Activated CD8-positive, alpha-beta memory T cell treated with anti-CD3 and anti-CD28 coated beads, Interleukin-2, amount 50 U/mL, for 24 hours (primary cell): ENCODE measurements around the gene ABCB6.
A peak's percentile ranks its signal among the peaks of the same experiment; 100 is the strongest.
"Not testable (repeated sequence)": the region's sequence is repeated elsewhere in the genome, so short reads cannot be mapped to it uniquely, and the experiment has no call there.

ENCODE experiments used
- DNase-seq: peaks from one replicate; pipeline ENCODE4 v3.0.0-alpha.2; 2020; ENCODE audit errors: extremely low read depth

Gene ABCB6

GRCh38 chr2:219213486-219214071 lies 5.2 kb downstream of the ABCB6 start:
- DNase-seq, result no peak

- no peak for DNase-seq
Measured at GRCh38 chr2:219213026-219213415, 5.7 kb downstream of the ABCB6 start.

- no peak for DNase-seq
Measured at GRCh38 chr2:219210886-219211362, 7.8 kb downstream of the ABCB6 start.

- no peak for DNase-seq
Measured at GRCh38 chr2:219210196-219210885, 8.4 kb downstream of the ABCB6 start.

- DNase-seq, result no peak
Measured at GRCh38 chr2:219209236-219210195, 9.2 kb downstream of the ABCB6 start.

GRCh38 chr2:219207884-219208740 lies 10.6 kb downstream of the ABCB6 start:
- DNase-seq, result no peak

- DNase-seq, result no peak
Measured at GRCh38 chr2:219207134-219207883, 11.4 kb downstream of the ABCB6 start.

GRCh38 chr2:219206328-219207133 lies 12.2 kb downstream of the ABCB6 start, which contains the start of gene ZFAND2B:
ZFAND2B (plus strand) TSS chr2:219206782; CDS start chr2:219206988, 206 bp downstream.
- DNase-seq, result peak; percentile 75

GRCh38 chr2:219205981-219206327 lies 12.8 kb downstream of the ABCB6 start:
- no peak for DNase-seq

- DNase-seq, result no peak
Measured at GRCh38 chr2:219205165-219205538, 13.6 kb downstream of the ABCB6 start.

GRCh38 chr2:219204425-219205164 lies 14.2 kb downstream of the ABCB6 start:
- DNase-seq, result no peak

GRCh38 chr2:219201331-219201730 lies 17.4 kb downstream of the ABCB6 start:
- not testable (repeated sequence) for DNase-seq

GRCh38 chr2:219200502-219201326 lies 18.0 kb downstream of the ABCB6 start:
- not testable (repeated sequence) for DNase-seq

GRCh38 chr2:219199470-219200211 lies 19.1 kb downstream of the ABCB6 start:
- DNase-seq, result no peak

GRCh38 chr2:219198974-219199373 lies 19.8 kb downstream of the ABCB6 start:
- no peak for DNase-seq

- no peak for DNase-seq
Measured at GRCh38 chr2:219197388-219197787, 21.4 kb downstream of the ABCB6 start.

GRCh38 chr2:219186754-219187456 lies 31.9 kb downstream of the ABCB6 start:
- DNase-seq, result no peak
